CD4-positive, CD25-positive, alpha-beta regulatory T cell (primary cell): ENCODE measurements around the gene TRABD2B. TPM values are rescaled to one million over a fixed set of nuclear protein-coding genes. Genes with fewer than 3 reads are reported as not detected.

ENCODE experiments used
- ATAC-seq, 2 donors: fragments of 150-1000 bp; cut with Tn5 transposase; one replicate each; pipeline ENCODE4 v1.10.0; 2021; ENCODE audit warnings: low read depth in 2 of 2, moderate number of reproducible peaks in 2 of 2, moderate library complexity in 1 of 2
- DNase-seq, 3 donors: peaks; one replicate each; pipeline versions ENCODE4 v3.0.0 to v3.0.0-alpha.2; 2012 to 2022; ENCODE audit warnings: mixed read lengths in 1 of 3
- H3K27ac ChIP-seq: one replicate; pipeline ENCODE4 v1.7.0; 2013; ENCODE audit warnings: mild to moderate bottlenecking, low read length; ENCODE audit not compliant: insufficient read depth, poor library complexity, severe bottlenecking
- H3K27me3 ChIP-seq: one replicate; pipeline ENCODE4 v1.7.0; 2013; ENCODE audit warnings: low read length; ENCODE audit not compliant: control insufficient read depth, insufficient read depth
- H3K36me3 ChIP-seq: one replicate; pipeline ENCODE4 v1.7.0; 2013; ENCODE audit warnings: mild to moderate bottlenecking, low read length, moderate library complexity; ENCODE audit not compliant: control insufficient read depth, insufficient read depth
- H3K4me1 ChIP-seq: 2 replicates; pipeline ENCODE4 v1.7.0; 2013; ENCODE audit warnings: mild to moderate bottlenecking, low read length; ENCODE audit not compliant: insufficient read depth, control insufficient read depth, poor library complexity, severe bottlenecking
- H3K4me3 ChIP-seq: one replicate; pipeline ENCODE4 v1.7.0; 2013; ENCODE audit warnings: low read depth, mild to moderate bottlenecking, low read length, moderate library complexity
- H3K9me3 ChIP-seq, 2 experiments: 1 replicate in 1 of 2; 2 replicates in 1 of 2; pipeline ENCODE4 v1.7.0; 2013; ENCODE audit warnings: low read length in 2 of 2, mild to moderate bottlenecking in 1 of 2, moderate library complexity in 1 of 2; ENCODE audit not compliant: control insufficient read depth in 2 of 2
- H3K27ac Mint-ChIP-seq, 3 donors: one replicate each; pipeline ENCODE4 v1.8.0; 2020 to 2022; ENCODE audit warnings: mild to moderate bottlenecking in 3 of 3, mixed read lengths in 3 of 3, moderate library complexity in 2 of 3
- H3K27me3 Mint-ChIP-seq: one replicate; pipeline ENCODE4 v1.8.0; 2022; ENCODE audit warnings: mild to moderate bottlenecking, mixed read lengths
- H3K36me3 Mint-ChIP-seq: one replicate; pipeline ENCODE4 v1.8.0; 2020; ENCODE audit warnings: mixed read lengths
- H3K4me1 Mint-ChIP-seq, 4 donors: one replicate each; pipeline ENCODE4 v1.8.0; 2020 to 2022; ENCODE audit warnings: mixed read lengths in 4 of 4, mild to moderate bottlenecking in 1 of 4
- H3K4me3 Mint-ChIP-seq, 4 donors: one replicate each; pipeline ENCODE4 v1.8.0; 2020 to 2022; ENCODE audit warnings: mild to moderate bottlenecking in 4 of 4, mixed read lengths in 4 of 4, moderate library complexity in 3 of 4
- H3K9me3 Mint-ChIP-seq, 7 donors: one replicate each; pipeline ENCODE4 v1.8.0; 2020 to 2022; ENCODE audit warnings: mixed read lengths in 7 of 7, mild to moderate bottlenecking in 3 of 7, moderate library complexity in 2 of 7
- polyA plus RNA-seq, 4 donors: library from polyadenylated mRNA; unstranded; fragments of 300-500 nt; fragmentation: Illumina TruSeq; gene quantifications; one replicate each; pipeline ENCODE4 v1.2.3, GENCODE V29; 2021
- total RNA-seq: library from RNA; stranded (reverse); gene quantifications from one replicate; pipeline ENCODE4 v1.2.3, GENCODE V29; 2022

The TRABD2B gene
- total and polyA plus RNA-seq, 5 donors from 2014 or later, result not detected

- Histone ChIP-seq H3K4me1 (no peaks in the 10 kb centered on the region), H3K27ac (no peak overlapping the region), H3K4me3 (no peak overlapping the region), H3K9me3 (no peaks in the 10 kb centered on the region), H3K36me3 (no peaks in the 10 kb centered on the region), H3K27me3 (no peaks in the 10 kb centered on the region)
- no peak for ATAC-seq
- no peak overlapping the region for H3K4me3 Mint-ChIP-seq
- H3K9me3 Mint-ChIP-seq, result peaks cover 0 to 2% (median 0%) of the 10 kb centered on the region in 7 donors
- no peak overlapping the region for H3K27ac Mint-ChIP-seq
- peaks cover 4% of the 10 kb centered on the region for H3K27me3 Mint-ChIP-seq
- H3K4me1 Mint-ChIP-seq, result no peaks in the 10 kb centered on the region
- no peak for DNase-seq
- H3K36me3 Mint-ChIP-seq, result no peaks in the 10 kb centered on the region
Measured at GRCh38 chr1:47885062-47885830, 111.9 kb downstream of the TRABD2B start.

GRCh38 chr1:47883963-47884362 lies 113.2 kb downstream of the TRABD2B start:
- H3K36me3 Mint-ChIP-seq, result no peaks in the 10 kb centered on the region
- no peak overlapping the region for H3K27ac Mint-ChIP-seq
- Histone ChIP-seq H3K27ac (no peak overlapping the region), H3K27me3 (no peaks in the 10 kb centered on the region), H3K36me3 (no peaks in the 10 kb centered on the region), H3K9me3 (no peaks in the 10 kb centered on the region), H3K4me1 (no peaks in the 10 kb centered on the region), H3K4me3 (no peak overlapping the region)
- H3K4me3 Mint-ChIP-seq, result no peak overlapping the region
- peaks cover 4% of the 10 kb centered on the region for H3K27me3 Mint-ChIP-seq
- ATAC-seq (no peak), DNase-seq (no peak)
- H3K9me3 Mint-ChIP-seq, result peaks cover 0 to 2% (median 0%) of the 10 kb centered on the region in 7 donors
- H3K4me1 Mint-ChIP-seq, result no peaks in the 10 kb centered on the region

- ATAC-seq, result no peak
- no peaks in the 10 kb centered on the region for H3K4me1 Mint-ChIP-seq
- peaks cover 0 to 2% (median 0%) of the 10 kb centered on the region in 7 donors for H3K9me3 Mint-ChIP-seq
- Histone ChIP-seq H3K27me3 (no peaks in the 10 kb centered on the region), H3K4me1 (no peaks in the 10 kb centered on the region), H3K9me3 (no peaks in the 10 kb centered on the region), H3K36me3 (no peaks in the 10 kb centered on the region), H3K27ac (no peak overlapping the region), H3K4me3 (no peak overlapping the region)
- H3K36me3 Mint-ChIP-seq, result no peaks in the 10 kb centered on the region
- H3K4me3 Mint-ChIP-seq, result no peak overlapping the region
- peaks cover 8% of the 10 kb centered on the region for H3K27me3 Mint-ChIP-seq
- no peak overlapping the region for H3K27ac Mint-ChIP-seq
- DNase-seq, result no peak
Measured at GRCh38 chr1:47881505-47882442, 115.4 kb downstream of the TRABD2B start.

GRCh38 chr1:47876587-47876963 lies 120.6 kb downstream of the TRABD2B start:
- Mint-ChIP-seq H3K36me3 (no peaks in the 10 kb centered on the region), H3K4me3 (no peak overlapping the region), H3K27me3 (peaks cover 4% of the 10 kb centered on the region), H3K4me1 (no peaks in the 10 kb centered on the region), H3K27ac (no peak overlapping the region), H3K9me3 (no peaks in the 10 kb centered on the region)
- ATAC-seq (no peak), DNase-seq (no peak)
- Histone ChIP-seq H3K36me3 (no peaks in the 10 kb centered on the region), H3K27me3 (no peaks in the 10 kb centered on the region), H3K4me1 (no peaks in the 10 kb centered on the region), H3K4me3 (no peak overlapping the region), H3K27ac (no peak overlapping the region), H3K9me3 (no peaks in the 10 kb centered on the region)

GRCh38 chr1:47875831-47876586 lies 121.2 kb downstream of the TRABD2B start:
- no peaks in the 10 kb centered on the region for H3K4me1 Mint-ChIP-seq

GRCh38 chr1:47875036-47875435 lies 122.1 kb downstream of the TRABD2B start:
- Mint-ChIP-seq H3K27me3 (peaks cover 4% of the 10 kb centered on the region), H3K36me3 (no peaks in the 10 kb centered on the region)

More at GRCh38 chr1:47875831-47876586, 121.2 kb downstream of the TRABD2B start:
- Mint-ChIP-seq H3K4me3 (no peak overlapping the region), H3K27ac (no peak overlapping the region), H3K9me3 (no peaks in the 10 kb centered on the region), H3K27me3 (peaks cover 4% of the 10 kb centered on the region), H3K36me3 (no peaks in the 10 kb centered on the region)
- Histone ChIP-seq H3K27me3 (no peaks in the 10 kb centered on the region), H3K4me3 (no peak overlapping the region), H3K4me1 (no peaks in the 10 kb centered on the region), H3K27ac (no peak overlapping the region), H3K9me3 (no peaks in the 10 kb centered on the region), H3K36me3 (no peaks in the 10 kb centered on the region)
- ATAC-seq, result no peak
- no peak for DNase-seq

GRCh38 chr1:47873337-47873736 lies 123.8 kb downstream of the TRABD2B start:
- no peaks in the 10 kb centered on the region for H3K4me1 ChIP-seq
- DNase-seq (no peak), ATAC-seq (no peak)
- H3K36me3 ChIP-seq, result no peaks in the 10 kb centered on the region
- Mint-ChIP-seq H3K4me3 (no peak overlapping the region), H3K4me1 (no peaks in the 10 kb centered on the region), H3K36me3 (no peaks in the 10 kb centered on the region), H3K9me3 (peaks cover 0 to 2% (median 0%) of the 10 kb centered on the region in 7 donors), H3K27ac (no peak overlapping the region), H3K27me3 (peaks cover 3% of the 10 kb centered on the region)
- no peak overlapping the region for H3K4me3 ChIP-seq
- no peak overlapping the region for H3K27ac ChIP-seq
- no peaks in the 10 kb centered on the region for H3K9me3 ChIP-seq
- no peaks in the 10 kb centered on the region for H3K27me3 ChIP-seq

More at GRCh38 chr1:47875036-47875435, 122.1 kb downstream of the TRABD2B start:
- Mint-ChIP-seq H3K27ac (no peak overlapping the region), H3K4me3 (no peak overlapping the region), H3K4me1 (no peaks in the 10 kb centered on the region), H3K9me3 (no peaks in the 10 kb centered on the region)
- Histone ChIP-seq H3K9me3 (no peaks in the 10 kb centered on the region), H3K36me3 (no peaks in the 10 kb centered on the region), H3K27ac (no peak overlapping the region), H3K27me3 (no peaks in the 10 kb centered on the region), H3K4me3 (no peak overlapping the region), H3K4me1 (no peaks in the 10 kb centered on the region)
- ATAC-seq, result no peak
- DNase-seq, result no peak
